GM12878 (cell line): ENCODE results near the gene TMC6. TPM values are rescaled to one million over a fixed set of nuclear protein-coding genes. Genes with fewer than 3 reads are reported as not detected.

ENCODE experiments used
- ATAC-seq: fragments of 200-7000 bp; cut with Tn5 transposase; 3 replicates; pipeline ENCODE4 v1.9.1; 2020; ENCODE audit warnings: mild to moderate bottlenecking, moderate library complexity
- BruUV-seq: library from RNA; stranded (reverse); fragments of 400-500 nt; replicated peaks from 2 replicates; lab custom pipeline; 2021; lab: Mats Ljungman, UMichigan
- CTCF ChIA-PET: fragments of 300-600 bp; sonication (Branson Sonifier 250); formaldehyde crosslinking; extraction: SDS; loops from one replicate; lab custom pipeline; 2021; ENCODE audit warnings: inconsistent platforms; lab: Yijun Ruan, JAX
- POLR2A ChIA-PET: fragments of 350-600 bp; formaldehyde crosslinking; extraction: SDS; loops from one replicate; lab custom pipeline; 2021; ENCODE audit warnings: inconsistent platforms; lab: Charles Lee
- RAD21 ChIA-PET: fragments of 300-600 bp; sonication (Branson Sonifier 250); formaldehyde crosslinking; loops from one replicate; lab custom pipeline; 2023; ENCODE audit warnings: antibody characterized with exemption; ENCODE audit not compliant: unreplicated experiment; lab: Charles Lee
- SMC1A ChIA-PET: fragments of 300-600 bp; sonication (Branson Sonifier 250); formaldehyde crosslinking; loops from one replicate; lab custom pipeline; 2023; ENCODE audit not compliant: unreplicated experiment, uncharacterized antibody; lab: Charles Lee
- DNase-seq: peaks from one replicate; pipeline ENCODE4 v3.0.0-alpha.2; 2011; ENCODE audit warnings: low read depth, low spot score
- FAIRE-seq: peaks from 3 replicates; lab custom pipeline; 2011; peaks lifted over from hg19 to GRCh38; lab: Jason Lieb, UNC
- H2AFZ ChIP-seq: 2 replicates; pipeline ENCODE4 v1.6.0; 2011; ENCODE audit warnings: low read depth, low read length, control low read depth; ENCODE audit not compliant: control insufficient read depth
- H3K27ac ChIP-seq: 2 replicates; pipeline ENCODE4 v1.5.1; 2011; ENCODE audit warnings: control low read depth; ENCODE audit not compliant: control insufficient read depth, insufficient read depth
- H3K27me3 ChIP-seq, 2 experiments: replicated peaks in 1 of 2; 2 replicates each; pipeline versions ENCODE4 v1.6.0 to v1.6.1; 2011; ENCODE audit warnings: low read length in 1 of 2; ENCODE audit not compliant: control insufficient read depth in 2 of 2, insufficient read depth in 2 of 2
- H3K36me3 ChIP-seq, 2 experiments: 2 replicates each; pipeline ENCODE4 v1.5.1; 2011; ENCODE audit warnings: low read length in 1 of 2; ENCODE audit not compliant: control insufficient read depth in 2 of 2, insufficient read depth in 2 of 2
- H3K4me1 ChIP-seq: 2 replicates; pipeline ENCODE4 v1.6.1; 2011; ENCODE audit warnings: mild to moderate bottlenecking, low read length, moderate library complexity, mixed read lengths; ENCODE audit not compliant: control insufficient read depth, insufficient read depth
- H3K4me2 ChIP-seq: 2 replicates; pipeline ENCODE4 v1.6.0; 2011; ENCODE audit warnings: control low read depth; ENCODE audit not compliant: control insufficient read depth, insufficient read depth
- H3K4me3 ChIP-seq: fragments of 200-600 bp; sonication (generic); 2 replicates; pipeline ENCODE4 v1.5.1; 2016
- H3K79me2 ChIP-seq: 2 replicates; pipeline ENCODE4 v1.6.0; 2011; ENCODE audit warnings: low read length; ENCODE audit not compliant: control insufficient read depth, insufficient read depth
- H3K9ac ChIP-seq: 2 replicates; pipeline ENCODE4 v1.8.0; 2011; ENCODE audit warnings: low read length, control low read depth, mixed read lengths; ENCODE audit not compliant: control insufficient read depth, insufficient read depth
- H3K9me3 ChIP-seq: replicated peaks from 3 replicates; pipeline ENCODE4 v1.5.1; 2011; ENCODE audit warnings: mild to moderate bottlenecking, low read length; ENCODE audit not compliant: control insufficient read depth, insufficient read depth
- H4K20me1 ChIP-seq: 2 replicates; pipeline ENCODE4 v1.6.0; 2011; ENCODE audit not compliant: control insufficient read depth, insufficient read depth
- ASH2L ChIP-seq: fragments of 300-600, 200-600 bp; sonication (generic); IDR thresholded peaks from 2 replicates; pipeline ENCODE4 v1.6.1; 2017; ENCODE audit warnings: low read depth, mild to moderate bottlenecking, borderline replicate concordance
- CHD2 ChIP-seq: IDR thresholded peaks from 2 replicates; pipeline ENCODE4 v1.6.1; 2011; ENCODE audit warnings: low read depth, low read length, improper control_type of control experiment, borderline replicate concordance
- EED ChIP-seq: sonication (generic); IDR thresholded peaks from 2 replicates; pipeline ENCODE4 v1.6.1; 2016; ENCODE audit warnings: antibody characterized with exemption, low read depth
- FOXM1 ChIP-seq: IDR thresholded peaks from 2 replicates; pipeline ENCODE4 v1.6.1; 2012; ENCODE audit warnings: low read depth, mild to moderate bottlenecking, inconsistent platforms, low read length, moderate library complexity
- GABPA ChIP-seq: IDR thresholded peaks from 2 replicates; pipeline ENCODE4 v1.6.1; 2014; ENCODE audit warnings: antibody characterized with exemption, low read depth, mild to moderate bottlenecking, inconsistent platforms
- MTA2 ChIP-seq: fragments of 450-650 bp; IDR thresholded peaks from 2 replicates; pipeline ENCODE4 v1.6.1; 2016; ENCODE audit warnings: low read depth, mild to moderate bottlenecking, moderate library complexity
- NBN ChIP-seq: fragments of 450-650 bp; IDR thresholded peaks from 2 replicates; pipeline ENCODE4 v1.6.1; 2016
- PAX8 ChIP-seq: fragments of 450-650 bp; IDR thresholded peaks from 2 replicates; pipeline ENCODE4 v1.6.1; 2017; ENCODE audit warnings: mild to moderate bottlenecking, moderate library complexity
- POLR2AphosphoS2 ChIP-seq: IDR thresholded peaks from 2 replicates; pipeline ENCODE4 v1.6.1; 2011; ENCODE audit warnings: low read depth, mild to moderate bottlenecking, low read length, improper control_type of control experiment, moderate library complexity
- RBBP5 ChIP-seq: fragments of 200-600 bp; sonication (generic); conservative IDR thresholded peaks from 2 replicates; pipeline ENCODE4 v1.6.1; 2016
- RFX5 ChIP-seq: IDR thresholded peaks from 2 replicates; pipeline ENCODE4 v1.6.1; 2011; ENCODE audit warnings: low read depth, low read length, improper control_type of control experiment
- SMAD5 ChIP-seq: IDR thresholded peaks from 2 replicates; pipeline ENCODE4 v1.6.1; 2016; ENCODE audit warnings: antibody characterized with exemption, low read depth
- STAT1 ChIP-seq: fragments of 450-650 bp; conservative IDR thresholded peaks from 2 replicates; pipeline ENCODE4 v1.6.1; 2014; ENCODE audit warnings: antibody characterized with exemption, mild to moderate bottlenecking
- TCF3 ChIP-seq: IDR thresholded peaks from 2 replicates; pipeline ENCODE4 v1.6.1; 2012; ENCODE audit warnings: low read depth, mild to moderate bottlenecking, low read length, borderline replicate concordance; ENCODE audit not compliant: insufficient read depth
- WGBS: methylation state at CpG from one replicate; pipeline ENCODE4 v1.1.6; 2016; ENCODE audit warnings: low lambda C conversion rate; ENCODE audit not compliant: insufficient replicate concordance, insufficient coverage; ENCODE audit errors: missing lambda C conversion rate; 5-methylcytosine and 5-hydroxymethylcytosine counted together
- in situ Hi-C: fragments of 300-500 bp; cut with MboI; formaldehyde crosslinking; loops from 9 replicates; pipeline ENCODE4 v1.14.3; 2018; ENCODE audit warnings: mixed read lengths
- intact Hi-C: fragments of 100-400 bp; cut with micrococcal nuclease; formaldehyde crosslinking; loops from one replicate; pipeline ENCODE4 v1.14.2; 2022; ENCODE audit not compliant: unreplicated experiment
- polyA plus RNA-seq, 11 experiments: library from polyadenylated mRNA; depleted of rRNA in 4 of 11; unstranded in 6 of 11; stranded (reverse) in 5 of 11; fragments of >200 nt; fragmentation: Nextera tagmentation in 4 of 11; fragmentation: Illumina TruSeq in 1 of 11; extraction: Ambion mirVana in 4 of 11; extraction: Trizol in 1 of 11; gene quantifications; 1 replicate in 1 of 11; 2 replicates in 10 of 11; pipeline versions ENCODE4 v1.2.1 to v1.2.3, GENCODE V29; 2011 to 2016; ENCODE audit warnings: inconsistent platforms in 2 of 11, missing spikeins in 2 of 11, low read depth in 1 of 11
- total RNA-seq, 4 experiments: library from RNA; depleted of rRNA in 3 of 4; stranded (reverse); fragments of >200 nt in 3 of 4; fragmentation: Illumina TruSeq in 1 of 4; extraction: Trizol in 1 of 4; gene quantifications; 2 replicates each; pipeline versions ENCODE4 v1.2.1 to v1.2.3, GENCODE V29; 2013 to 2021
- TF ChIP-seq, protein P1 (sequence below): IDR thresholded peaks from 2 replicates; pipeline ENCODE4 v1.6.1; 2012; ENCODE audit warnings: mild to moderate bottlenecking, low read depth, low read length
- TF ChIP-seq, protein P2 (sequence below): fragments of 450-650 bp; IDR thresholded peaks from 2 replicates; pipeline ENCODE4 v1.6.1; 2014; ENCODE audit warnings: mild to moderate bottlenecking

The TMC6 gene
- total and polyA plus RNA-seq, 10 of the 15 experiments (the other 5 are each of a cell fraction or from before 2014, with no cell fraction given) = 1.9 to 232 (median 60.6) TPM

DNA sequence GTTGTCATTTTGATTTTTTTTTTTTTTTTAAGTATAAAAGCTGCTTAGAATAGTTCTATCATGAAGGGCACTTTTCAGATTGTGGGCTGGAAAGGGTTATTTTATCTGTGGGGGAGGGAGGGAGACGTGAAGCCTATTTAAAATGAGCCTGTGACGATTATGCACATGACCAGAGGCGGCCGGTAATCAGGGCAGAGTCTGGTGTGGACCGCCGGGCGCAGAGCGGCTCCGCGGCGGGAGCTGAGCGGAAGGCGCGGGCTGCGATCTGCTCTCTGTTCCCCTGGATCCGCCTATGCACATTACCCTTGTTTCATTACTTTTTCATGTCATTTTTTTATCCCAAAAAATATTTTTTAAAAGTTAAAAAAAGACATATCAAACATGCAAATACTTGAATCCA lies 23.5 kb downstream of the TMC6 start (continued):
- no peak for TF ChIP-seq MTA2

DNA sequence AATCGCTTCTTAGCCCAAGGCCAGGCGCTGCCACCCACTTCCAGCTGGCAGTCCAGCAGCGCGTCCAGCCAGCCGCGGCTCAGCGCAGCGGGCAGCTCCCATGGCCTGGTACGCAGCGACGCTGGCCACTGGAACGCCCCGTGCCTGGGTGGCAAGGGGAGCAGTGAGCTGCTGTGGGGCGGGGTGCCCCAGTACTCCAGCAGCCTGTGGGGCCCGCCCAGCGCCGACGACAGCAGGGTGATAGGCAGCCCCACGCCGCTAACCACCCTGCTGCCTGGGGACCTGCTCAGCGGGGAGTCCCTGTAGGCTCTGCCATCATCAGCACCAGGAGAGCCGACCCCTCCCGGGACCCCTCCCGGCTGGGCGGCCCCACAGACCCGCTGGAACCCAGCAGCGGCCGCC lies 24.0 kb downstream of the TMC6 start:
- no TSS peak for BruUV-seq
- RAD21 ChIA-PET = no interaction called here

More for the DNA sequence above, 24.0 kb downstream of the TMC6 start:
- H3K4me1 ChIP-seq = no peaks in the 10 kb centered on the region
- 97% methylated on average over 28 of the region's 28 CpGs for WGBS
- intact Hi-C loops (no loop called here), in situ Hi-C loops (no loop called here)
- CTCF ChIA-PET = interaction anchor here (1.4 to 3.5 kb wide), 2 partner anchors 20 to 84 kb away, joined by 4 to 15 read pairs; no protein-coding TSS in a partner anchor
- TF ChIP-seq POLR2AphosphoS2 = no peak
- no peak for TF ChIP-seq FOXM1
- TF ChIP-seq, protein P1, sequence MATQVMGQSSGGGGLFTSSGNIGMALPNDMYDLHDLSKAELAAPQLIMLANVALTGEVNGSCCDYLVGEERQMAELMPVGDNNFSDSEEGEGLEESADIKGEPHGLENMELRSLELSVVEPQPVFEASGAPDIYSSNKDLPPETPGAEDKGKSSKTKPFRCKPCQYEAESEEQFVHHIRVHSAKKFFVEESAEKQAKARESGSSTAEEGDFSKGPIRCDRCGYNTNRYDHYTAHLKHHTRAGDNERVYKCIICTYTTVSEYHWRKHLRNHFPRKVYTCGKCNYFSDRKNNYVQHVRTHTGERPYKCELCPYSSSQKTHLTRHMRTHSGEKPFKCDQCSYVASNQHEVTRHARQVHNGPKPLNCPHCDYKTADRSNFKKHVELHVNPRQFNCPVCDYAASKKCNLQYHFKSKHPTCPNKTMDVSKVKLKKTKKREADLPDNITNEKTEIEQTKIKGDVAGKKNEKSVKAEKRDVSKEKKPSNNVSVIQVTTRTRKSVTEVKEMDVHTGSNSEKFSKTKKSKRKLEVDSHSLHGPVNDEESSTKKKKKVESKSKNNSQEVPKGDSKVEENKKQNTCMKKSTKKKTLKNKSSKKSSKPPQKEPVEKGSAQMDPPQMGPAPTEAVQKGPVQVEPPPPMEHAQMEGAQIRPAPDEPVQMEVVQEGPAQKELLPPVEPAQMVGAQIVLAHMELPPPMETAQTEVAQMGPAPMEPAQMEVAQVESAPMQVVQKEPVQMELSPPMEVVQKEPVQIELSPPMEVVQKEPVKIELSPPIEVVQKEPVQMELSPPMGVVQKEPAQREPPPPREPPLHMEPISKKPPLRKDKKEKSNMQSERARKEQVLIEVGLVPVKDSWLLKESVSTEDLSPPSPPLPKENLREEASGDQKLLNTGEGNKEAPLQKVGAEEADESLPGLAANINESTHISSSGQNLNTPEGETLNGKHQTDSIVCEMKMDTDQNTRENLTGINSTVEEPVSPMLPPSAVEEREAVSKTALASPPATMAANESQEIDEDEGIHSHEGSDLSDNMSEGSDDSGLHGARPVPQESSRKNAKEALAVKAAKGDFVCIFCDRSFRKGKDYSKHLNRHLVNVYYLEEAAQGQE = no peak
- TF ChIP-seq GABPA = no peak
- no peak for TF ChIP-seq NBN
- TF ChIP-seq PAX8 = no peak
- no peak for TF ChIP-seq EED
- TF ChIP-seq, protein P2, sequence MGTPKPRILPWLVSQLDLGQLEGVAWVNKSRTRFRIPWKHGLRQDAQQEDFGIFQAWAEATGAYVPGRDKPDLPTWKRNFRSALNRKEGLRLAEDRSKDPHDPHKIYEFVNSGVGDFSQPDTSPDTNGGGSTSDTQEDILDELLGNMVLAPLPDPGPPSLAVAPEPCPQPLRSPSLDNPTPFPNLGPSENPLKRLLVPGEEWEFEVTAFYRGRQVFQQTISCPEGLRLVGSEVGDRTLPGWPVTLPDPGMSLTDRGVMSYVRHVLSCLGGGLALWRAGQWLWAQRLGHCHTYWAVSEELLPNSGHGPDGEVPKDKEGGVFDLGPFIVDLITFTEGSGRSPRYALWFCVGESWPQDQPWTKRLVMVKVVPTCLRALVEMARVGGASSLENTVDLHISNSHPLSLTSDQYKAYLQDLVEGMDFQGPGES = no peak
- TF ChIP-seq CHD2 = no peak
- TF ChIP-seq TCF3 = no peak
- TF ChIP-seq RBBP5 = no peak
- no peak for TF ChIP-seq MTA2
- no peak for TF ChIP-seq ASH2L
- no peak for TF ChIP-seq RFX5
- TF ChIP-seq SMAD5 = no peak
- TF ChIP-seq STAT1 = no peak
- H3K4me2 ChIP-seq = no peak overlapping the region
- no peaks in the 10 kb centered on the region; the same call in 2 of the 3 replicates for H3K9me3 ChIP-seq
- H2AFZ ChIP-seq = no peak overlapping the region
- no peak for ATAC-seq
- POLR2A ChIA-PET = no interaction called here
- no peak for FAIRE-seq
- peaks cover 5 to 8% of the 10 kb centered on the region in 2 experiments for H3K36me3 ChIP-seq
- H3K9ac ChIP-seq = no peak overlapping the region
- SMC1A ChIA-PET = no interaction called here
- H3K27ac ChIP-seq = no peak overlapping the region
- no peaks in the 10 kb centered on the region for H3K27me3 ChIP-seq
- H3K79me2 ChIP-seq = no peaks in the 10 kb centered on the region
- no peak for DNase-seq
- H3K4me3 ChIP-seq = no peak overlapping the region
- H4K20me1 ChIP-seq = no peaks in the 10 kb centered on the region
